GM20000 (cell line): ENCODE results near the gene PID1.
"Not testable (repeated sequence)": the region's sequence is repeated elsewhere in the genome, so short reads cannot be mapped to it uniquely, and the experiment has no call there.

Experiments used
- DNase-seq: peaks from one replicate; pipeline ENCODE4 v3.0.0; 2012; ENCODE audit warnings: low spot score
- TF ChIP-seq, protein P1 (sequence below): IDR thresholded peaks from 2 replicates; pipeline ENCODE4 v1.5.1; 2012; ENCODE audit warnings: mild to moderate bottlenecking, control low read depth; ENCODE audit errors: extremely low read depth, missing control alignments

PID1 gene

GRCh38 chr2:229087267-229087666 is 183.8 kb downstream of the PID1 start:
- DNase-seq, result no peak
- TF ChIP-seq, protein P1, sequence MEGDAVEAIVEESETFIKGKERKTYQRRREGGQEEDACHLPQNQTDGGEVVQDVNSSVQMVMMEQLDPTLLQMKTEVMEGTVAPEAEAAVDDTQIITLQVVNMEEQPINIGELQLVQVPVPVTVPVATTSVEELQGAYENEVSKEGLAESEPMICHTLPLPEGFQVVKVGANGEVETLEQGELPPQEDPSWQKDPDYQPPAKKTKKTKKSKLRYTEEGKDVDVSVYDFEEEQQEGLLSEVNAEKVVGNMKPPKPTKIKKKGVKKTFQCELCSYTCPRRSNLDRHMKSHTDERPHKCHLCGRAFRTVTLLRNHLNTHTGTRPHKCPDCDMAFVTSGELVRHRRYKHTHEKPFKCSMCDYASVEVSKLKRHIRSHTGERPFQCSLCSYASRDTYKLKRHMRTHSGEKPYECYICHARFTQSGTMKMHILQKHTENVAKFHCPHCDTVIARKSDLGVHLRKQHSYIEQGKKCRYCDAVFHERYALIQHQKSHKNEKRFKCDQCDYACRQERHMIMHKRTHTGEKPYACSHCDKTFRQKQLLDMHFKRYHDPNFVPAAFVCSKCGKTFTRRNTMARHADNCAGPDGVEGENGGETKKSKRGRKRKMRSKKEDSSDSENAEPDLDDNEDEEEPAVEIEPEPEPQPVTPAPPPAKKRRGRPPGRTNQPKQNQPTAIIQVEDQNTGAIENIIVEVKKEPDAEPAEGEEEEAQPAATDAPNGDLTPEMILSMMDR, result no peak

GRCh38 chr2:229085439-229085838 is 185.6 kb downstream of the PID1 start:
- no peak for DNase-seq
- TF ChIP-seq, protein P1, result no peak

- TF ChIP-seq, protein P1, result no peak
- DNase-seq, result no peak
Observed at GRCh38 chr2:229084447-229084846, 186.6 kb downstream of the PID1 start.

DNA sequence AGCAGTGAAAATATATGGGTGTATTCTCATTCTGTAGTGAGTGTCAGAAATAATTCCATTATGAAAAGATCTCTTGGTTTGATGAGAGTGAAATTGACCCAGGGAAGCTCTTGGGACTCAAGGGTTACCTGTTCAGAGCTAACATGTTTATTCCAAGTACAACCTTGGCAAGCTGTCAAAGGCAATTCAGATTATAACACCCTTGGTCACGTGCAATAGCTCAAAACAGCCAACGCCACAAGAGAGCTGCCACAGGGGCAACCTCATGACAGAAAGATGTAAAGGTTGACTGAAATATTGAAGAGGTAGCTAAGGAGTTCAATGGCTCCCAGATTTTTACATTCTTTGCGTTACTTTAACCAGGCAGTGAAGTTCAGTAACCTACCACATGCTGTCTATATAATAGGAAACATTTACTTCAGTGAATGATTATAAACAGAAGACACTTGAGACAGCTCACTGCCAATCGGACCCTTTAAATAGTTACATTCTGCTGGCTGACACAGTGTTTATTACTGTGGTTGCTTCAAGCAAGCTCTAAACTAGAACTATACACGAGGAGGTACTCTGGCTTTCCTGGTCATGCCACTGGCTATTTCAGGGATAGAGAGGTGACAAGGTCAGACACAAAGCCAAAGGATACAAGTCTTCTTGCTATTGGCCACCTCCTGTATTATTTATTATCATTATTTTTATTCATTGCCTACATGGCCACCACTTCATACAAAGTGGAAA is 187.3 kb downstream of the PID1 start:
- no peak for DNase-seq
- TF ChIP-seq, protein P1, result no peak

DNA sequence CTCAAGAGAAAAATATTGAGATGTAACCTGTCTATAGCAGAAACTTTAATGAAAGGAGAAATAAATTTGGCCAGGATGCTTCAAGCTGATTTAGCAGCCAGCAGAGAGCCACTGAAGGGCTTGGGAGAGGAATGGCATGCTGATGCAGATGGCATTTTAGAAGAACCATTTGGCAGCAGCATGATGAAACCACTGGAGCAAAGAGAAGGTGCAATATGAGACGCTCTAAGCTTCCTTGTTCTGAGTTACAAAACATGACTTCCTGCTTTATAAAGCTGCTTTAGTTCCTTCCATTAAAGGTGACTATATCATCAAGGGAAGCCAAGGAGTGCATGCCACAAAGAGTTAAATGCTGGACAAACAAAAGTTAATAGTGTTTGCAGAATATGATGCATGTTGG is 189.7 kb downstream of the PID1 start:
- TF ChIP-seq, protein P1, result no peak
- no peak for DNase-seq

GRCh38 chr2:229080172-229080571 is 190.9 kb downstream of the PID1 start:
- DNase-seq, result no peak
- TF ChIP-seq, protein P1, result no peak

- not testable (repeated sequence) for DNase-seq
Observed at GRCh38 chr2:229076886-229077285, 194.2 kb downstream of the PID1 start.

DNA sequence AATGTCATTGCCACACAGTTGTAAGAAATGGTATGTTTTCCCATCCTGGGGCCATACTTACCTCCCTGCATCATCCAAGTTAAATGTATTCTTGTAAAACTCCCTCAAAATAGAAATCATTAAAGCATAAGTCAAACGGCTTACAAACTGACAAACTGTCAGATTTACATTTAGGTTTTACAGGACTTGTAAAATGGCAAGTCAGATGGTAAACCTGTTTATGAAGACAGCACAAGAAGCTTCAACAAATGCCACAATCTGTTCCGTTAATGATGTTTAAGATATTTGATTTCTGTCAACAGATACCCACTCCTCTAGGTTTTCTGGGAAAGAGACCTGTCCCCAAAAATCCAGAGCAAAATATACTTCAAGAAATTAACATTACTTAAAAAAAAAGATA is 197.2 kb downstream of the PID1 start:
- DNase-seq, result no peak
- TF ChIP-seq, protein P1, result no peak
